Measurements from ENCODE around the gene EID3. TPM values are rescaled to one million over a fixed set of nuclear protein-coding genes. Genes with fewer than 3 reads are reported as not detected.
"Not testable (repeated sequence)": the region's sequence is repeated elsewhere in the genome, so short reads cannot be mapped to it uniquely, and the experiment has no call there.

The EID3 gene
- 1 to 10 TPM in 10 of 12 donors, not detected in 2; 2.3 to 6.2 (median 3.0) TPM for polyA plus RNA-seq (ENCODE audit: insufficient read length in 12 of 12)
- long read RNA-seq, donor 1, partial matches to known transcripts, result 0 of 2 reads
- long read RNA-seq, donor 1, other reads (novel, unspliced or antisense), result 0 of 2 reads
- long read RNA-seq, donor 2, partial matches to known transcripts, result 0 of 3 reads
- long read RNA-seq, donor 2, other reads (novel, unspliced or antisense), result 0 of 3 reads
- long read RNA-seq, donor 3, partial matches to known transcripts, result 0 of 1 reads
- long read RNA-seq, donor 3, other reads (novel, unspliced or antisense), result 0 of 1 reads
- long read RNA-seq, donor 4, partial matches to known transcripts, result 0 of 2 reads
- long read RNA-seq, donor 4, other reads (novel, unspliced or antisense), result 0 of 2 reads
- long read RNA-seq, donor 5, result 0 reads
- long read RNA-seq, donor 6, partial matches to known transcripts, result 0 of 1 reads
- long read RNA-seq, donor 6, other reads (novel, unspliced or antisense), result 0 of 1 reads
- long read RNA-seq, donor 7, partial matches to known transcripts, result 0 of 2 reads
- long read RNA-seq, donor 7, other reads (novel, unspliced or antisense), result 0 of 2 reads
- long read RNA-seq, donor 8, partial matches to known transcripts, result 0 of 1 reads
- long read RNA-seq, donor 8, other reads (novel, unspliced or antisense), result 0 of 1 reads
- long read RNA-seq, donor 9, partial matches to known transcripts, result 0 of 2 reads
- long read RNA-seq, donor 9, other reads (novel, unspliced or antisense), result 0 of 2 reads
- long read RNA-seq, donor 10, partial matches to known transcripts, result 0 of 1 reads
- long read RNA-seq, donor 10, other reads (novel, unspliced or antisense), result 0 of 1 reads
- long read RNA-seq, donor 11, partial matches to known transcripts, result 0 of 2 reads
- long read RNA-seq, donor 11, other reads (novel, unspliced or antisense), result 0 of 2 reads

DNA sequence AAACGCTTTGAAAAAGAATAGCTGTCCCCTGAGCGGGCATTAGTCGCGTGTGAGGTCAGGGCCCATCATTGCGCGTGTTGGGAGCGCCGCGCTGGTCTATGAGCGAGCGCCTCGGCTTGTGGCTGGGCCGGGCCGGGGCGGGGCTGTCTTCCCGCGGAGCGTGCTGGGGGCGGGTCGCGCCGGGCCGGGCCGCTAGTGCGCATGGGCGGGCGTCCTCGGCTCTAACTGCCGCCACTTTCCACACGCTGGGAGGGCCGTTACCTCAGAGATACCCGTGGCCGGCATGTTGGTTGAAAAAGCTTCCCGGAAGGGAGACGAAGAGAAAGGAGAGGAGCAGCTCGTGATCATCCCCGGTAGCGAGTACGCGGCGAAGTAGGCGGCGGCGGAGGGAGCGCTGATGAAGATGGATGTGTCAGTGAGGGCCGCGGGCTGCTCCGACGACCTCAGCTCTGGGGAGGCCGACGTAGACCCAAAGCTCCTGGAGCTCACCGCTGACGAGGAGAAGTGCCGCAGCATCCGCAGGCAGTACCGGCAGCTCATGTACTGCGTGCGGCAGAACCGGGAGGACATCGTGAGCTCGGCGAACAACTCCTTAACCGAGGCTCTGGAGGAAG, at the start of gene EID3:
Gene EID3, plus strand, starts transcription at position 202 of the 614 bp plus-strand sequence. Its CDS starts 196 bp downstream, at position 398.
- peak; percentile 89 for DNase-seq

DNA sequence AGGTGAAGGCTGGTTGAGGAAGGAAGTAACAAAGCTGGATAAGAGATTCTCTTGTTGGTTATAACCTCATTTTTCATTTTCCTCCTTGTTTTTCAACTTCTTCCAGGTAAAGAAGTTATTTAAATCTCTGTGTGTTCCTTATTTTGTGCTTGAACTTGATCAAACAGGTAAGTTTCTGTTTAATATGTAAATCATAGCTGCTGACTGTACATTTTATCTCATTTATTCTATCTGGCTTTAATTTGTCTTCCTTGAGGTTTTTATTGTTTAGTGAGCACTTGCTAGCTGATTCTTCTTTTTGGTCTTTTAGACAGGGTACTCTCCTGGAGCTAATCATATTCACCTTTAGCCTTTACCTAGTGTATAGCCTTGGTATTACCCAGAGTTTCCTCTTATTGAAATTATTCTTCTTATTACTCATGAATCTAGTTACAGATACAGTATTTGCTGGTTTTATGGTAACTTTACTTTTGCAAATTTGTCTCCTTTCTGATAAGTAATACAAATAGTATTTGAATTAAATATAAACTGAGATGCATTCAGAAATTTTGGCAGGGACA, 45.5 kb upstream of the EID3 start:
- no peak for DNase-seq

DNA sequence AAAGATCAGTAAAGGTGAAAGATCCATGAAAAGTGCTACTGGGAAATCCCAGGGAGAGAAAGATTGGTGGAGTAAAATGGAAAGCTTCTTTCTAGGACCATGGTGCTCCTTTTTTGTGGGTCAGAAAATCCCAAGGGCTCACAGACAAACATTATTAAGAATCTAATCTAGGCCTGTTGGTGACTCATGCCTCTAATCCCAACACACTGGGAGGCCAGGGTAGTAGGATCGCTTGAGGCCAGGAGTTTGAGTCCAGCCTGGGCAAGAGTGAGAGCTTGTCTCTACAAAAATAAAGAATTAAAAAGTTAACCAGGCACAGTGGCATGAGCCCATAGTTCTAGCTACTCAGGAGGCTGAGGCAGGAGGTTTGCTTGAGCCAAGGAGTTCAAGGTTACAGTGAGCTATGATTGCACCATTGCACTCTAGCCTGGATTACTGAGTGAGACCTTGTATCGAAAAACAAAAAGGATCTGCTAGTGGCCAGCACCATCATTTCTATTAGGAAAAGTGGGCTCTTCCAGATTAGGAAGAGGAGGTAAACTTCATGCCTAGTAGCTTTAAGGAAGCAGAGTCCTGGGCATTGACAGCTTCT, 45.0 kb upstream of the EID3 start:
- DNase-seq, result no peak

DNA sequence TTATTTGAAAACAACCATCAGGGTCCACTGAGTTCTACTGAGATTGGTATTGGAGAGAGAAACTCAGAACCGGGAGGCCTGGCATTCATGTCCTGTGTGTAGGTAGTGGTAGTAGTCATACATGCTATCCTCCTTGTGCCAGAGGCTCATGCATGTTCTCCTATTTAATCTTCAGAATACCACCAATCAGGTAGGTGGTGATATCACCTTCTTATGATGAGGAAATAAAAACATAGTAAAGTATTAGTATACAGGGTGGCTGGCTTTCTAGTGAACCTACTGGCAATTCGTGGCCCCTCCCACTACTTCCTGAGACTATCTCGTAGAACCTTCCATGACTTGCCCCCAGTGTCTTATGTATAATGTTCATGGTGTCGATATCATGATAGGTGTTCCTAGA, 40.5 kb upstream of the EID3 start:
- no peak for DNase-seq

DNA sequence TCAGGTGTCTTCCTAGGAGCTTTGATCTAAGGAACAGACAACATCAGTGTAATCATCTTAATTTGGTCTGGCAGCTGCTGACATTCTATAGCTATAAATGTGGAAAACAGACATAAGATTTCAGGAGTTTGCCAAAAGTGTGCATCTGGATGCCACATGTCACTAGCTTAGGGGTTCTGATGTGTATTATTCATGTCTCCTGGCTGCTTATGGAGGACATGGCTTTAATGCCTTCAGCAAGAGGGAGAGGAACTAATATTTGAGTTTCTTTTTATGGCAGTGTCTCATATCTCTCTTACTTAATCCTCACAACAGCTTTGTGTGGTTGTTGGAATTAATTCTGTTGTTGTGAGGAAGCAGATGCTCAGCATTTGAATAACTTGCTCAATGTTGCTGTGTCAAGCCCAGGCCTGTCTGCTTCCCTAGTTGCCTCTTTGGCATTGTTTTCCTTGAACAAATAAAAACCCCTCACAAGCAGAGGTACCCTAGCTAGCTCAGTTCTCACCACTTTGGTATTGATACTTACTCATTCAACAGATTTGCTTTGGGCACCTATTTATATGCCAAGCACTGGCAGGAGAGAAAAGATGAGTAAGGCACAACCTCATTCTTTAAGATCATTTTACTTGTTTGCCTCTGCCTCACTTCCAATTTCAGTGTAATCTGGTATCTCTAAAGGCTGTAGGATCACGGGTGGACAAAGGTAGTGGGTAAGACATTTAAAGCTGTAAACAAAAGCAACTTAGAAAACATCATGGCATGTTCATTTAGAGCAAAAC, 39.8 kb upstream of the EID3 start:
- peak; percentile 12 for DNase-seq

DNA sequence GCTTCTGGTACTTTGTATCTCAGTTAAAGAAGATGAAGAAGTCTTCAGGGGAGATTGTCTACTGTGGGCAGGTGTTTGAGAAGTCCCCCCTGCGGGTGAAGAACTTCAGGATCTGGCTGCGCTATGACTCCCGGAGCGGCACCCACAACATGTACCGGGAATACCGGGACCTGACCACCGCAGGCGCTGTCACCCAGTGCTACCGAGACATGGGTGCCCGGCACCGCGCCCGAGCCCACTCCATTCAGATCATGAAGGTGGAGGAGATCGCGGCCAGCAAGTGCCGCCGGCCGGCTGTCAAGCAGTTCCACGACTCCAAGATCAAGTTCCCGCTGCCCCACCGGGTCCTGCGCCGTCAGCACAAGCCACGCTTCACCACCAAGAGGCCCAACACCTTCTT, 38.1 kb upstream of the EID3 start:
- DNase-seq, result not testable (repeated sequence)

DNA sequence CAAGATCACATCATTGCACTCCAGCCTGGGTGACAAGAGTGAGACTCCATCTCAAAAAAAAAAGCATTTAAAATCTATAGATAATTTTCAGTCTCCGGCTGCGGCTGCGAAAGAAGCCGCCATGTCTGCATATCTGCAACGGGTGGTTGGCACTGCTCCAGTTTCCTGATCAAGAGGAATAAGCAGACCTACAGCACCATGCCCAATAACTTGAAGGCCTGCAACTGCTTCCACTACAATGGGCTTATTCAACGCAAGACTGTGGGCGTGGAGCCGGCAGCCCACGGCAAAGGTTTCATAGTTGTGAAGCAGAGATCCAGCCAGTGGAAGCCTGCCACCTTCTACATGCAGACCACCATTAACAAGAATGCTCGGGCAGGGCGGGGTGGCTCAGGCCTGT, 30.6 kb upstream of the EID3 start:
- DNase-seq, result no peak

DNA sequence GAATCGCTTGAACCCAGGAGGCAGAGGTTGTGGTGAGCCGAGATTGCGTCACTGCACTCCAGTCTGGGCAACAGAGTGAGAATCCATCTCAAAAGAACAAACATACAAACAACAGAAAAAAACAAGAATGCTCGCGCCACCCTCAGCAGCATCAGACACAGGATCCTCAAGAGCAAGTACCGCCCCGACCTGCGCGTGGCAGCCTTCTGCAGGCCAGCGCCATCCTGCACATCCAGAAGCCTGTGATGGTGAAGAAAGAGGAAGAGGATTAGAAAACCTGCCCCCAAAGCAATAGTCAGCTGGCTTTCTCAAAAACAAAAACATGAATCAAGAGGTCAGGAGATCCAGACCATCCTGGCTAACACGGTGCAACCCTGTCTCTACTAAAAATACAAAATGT, 30.0 kb upstream of the EID3 start:
- no peak for DNase-seq

DNA sequence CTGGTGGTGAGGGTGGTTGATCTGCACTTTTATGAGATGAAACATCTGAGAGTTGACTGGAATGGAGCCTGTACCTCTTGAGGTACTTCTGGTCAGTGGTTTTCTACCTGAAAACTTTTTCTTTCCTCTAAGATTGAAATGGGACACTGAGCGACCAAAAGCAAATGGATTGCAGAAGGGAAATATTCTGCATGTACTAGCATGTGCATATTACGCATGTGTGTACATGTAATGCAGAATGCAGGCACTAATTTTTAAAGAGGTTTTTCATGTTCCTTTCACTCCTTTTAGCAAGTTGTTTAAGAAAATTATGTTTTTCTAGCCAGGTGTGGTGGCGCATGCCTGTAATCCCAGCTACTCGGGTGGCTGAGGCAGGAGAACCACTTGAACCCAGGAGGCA, 28.7 kb upstream of the EID3 start:
- DNase-seq, result no peak

DNA sequence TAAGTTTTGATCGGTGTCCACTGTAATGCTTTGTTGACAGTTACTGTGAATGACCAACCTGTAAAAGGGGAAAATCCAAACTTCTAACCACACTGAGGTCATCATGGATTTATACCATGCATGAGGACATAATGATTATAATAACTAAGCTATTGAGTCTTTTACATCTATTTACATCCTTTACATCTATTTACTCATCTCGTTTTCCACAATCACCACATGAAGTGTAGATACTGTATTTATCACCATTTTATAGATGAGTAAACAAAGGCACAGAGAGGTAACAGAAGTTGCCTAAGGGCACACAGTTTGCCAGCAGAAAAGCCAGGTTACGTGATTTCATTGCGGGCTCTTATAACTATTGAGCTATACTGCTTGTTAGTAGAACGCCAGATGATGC, 27.9 kb upstream of the EID3 start:
- DNase-seq, result no peak

DNA sequence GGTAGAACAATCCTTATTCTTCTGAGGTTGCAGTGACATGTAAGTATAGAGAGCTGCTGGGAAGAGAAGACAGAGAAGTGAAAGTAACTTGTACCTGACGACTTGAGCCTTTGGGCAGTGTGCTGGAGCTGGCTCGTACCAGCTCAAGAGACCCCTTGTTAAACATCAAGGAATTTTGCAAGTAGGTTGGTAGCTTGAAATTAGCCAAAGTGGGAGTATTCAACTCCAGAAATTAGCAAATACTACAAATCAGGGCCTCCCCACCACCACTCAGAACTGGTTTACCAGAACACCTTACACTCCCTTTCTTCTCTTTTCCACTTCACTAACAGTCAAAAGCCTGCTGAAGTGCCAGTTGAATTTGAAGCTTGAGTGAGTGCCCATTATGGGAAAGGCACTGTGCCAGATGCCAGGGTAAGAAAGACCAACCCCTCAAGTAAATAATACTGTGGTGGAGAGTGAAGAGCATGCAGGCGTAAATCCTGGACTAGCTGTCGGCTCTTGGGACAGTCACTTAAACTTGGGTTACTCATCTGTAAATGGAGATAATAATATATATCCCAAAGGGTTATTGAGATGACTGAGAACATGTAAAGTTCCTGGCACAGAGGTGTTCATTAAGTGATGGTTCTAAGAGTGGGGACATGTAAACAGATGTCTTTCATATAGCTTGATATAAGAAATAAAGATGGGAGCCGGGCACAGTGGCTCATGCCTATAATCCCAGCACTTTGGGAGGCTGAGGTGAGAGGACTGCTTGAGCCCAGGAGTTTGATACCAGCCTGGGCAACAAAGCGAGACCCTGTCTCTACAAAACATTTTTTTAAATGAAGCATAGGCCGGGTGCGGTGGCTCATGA, 27.0 kb upstream of the EID3 start:
- no peak for DNase-seq

DNA sequence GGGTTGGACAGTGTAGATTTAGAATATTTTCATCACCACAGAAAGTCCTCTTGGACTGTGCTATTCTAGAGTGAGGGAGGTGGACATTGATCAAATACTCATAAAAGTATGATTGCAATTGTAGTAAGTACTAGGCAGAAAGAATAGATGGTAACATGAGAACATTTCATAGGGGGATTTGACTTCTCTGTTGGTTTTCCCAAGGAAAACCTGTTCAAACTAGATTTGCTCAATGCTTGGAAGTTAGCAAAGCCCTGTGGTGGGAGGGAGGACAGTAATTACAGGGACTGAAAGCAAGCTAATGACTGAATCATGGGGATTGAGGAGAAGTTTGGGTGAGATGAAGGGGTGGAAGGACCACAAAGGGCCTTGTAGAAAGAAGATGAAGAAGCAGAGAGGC, 24.4 kb upstream of the EID3 start:
- DNase-seq, result no peak

DNA sequence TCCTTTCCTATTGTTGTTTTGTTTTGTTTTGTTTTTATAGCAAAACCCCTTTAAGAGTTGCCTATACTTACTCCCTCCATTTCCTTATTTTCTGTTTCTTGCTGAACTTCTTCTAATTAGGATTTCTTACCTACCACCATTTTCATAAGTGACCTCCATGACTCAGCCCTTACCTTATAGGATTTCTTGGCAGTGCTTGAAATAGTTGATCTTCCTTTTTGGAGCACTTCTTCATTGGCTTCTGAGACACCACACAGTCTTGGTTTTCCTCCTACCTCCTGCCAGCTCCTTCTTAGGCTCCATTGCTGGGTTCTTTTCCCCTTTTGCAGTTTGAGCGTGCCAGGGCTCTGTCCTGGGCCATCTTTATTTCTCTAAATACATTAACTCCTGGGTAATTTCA, 23.4 kb upstream of the EID3 start:
- no peak for DNase-seq

DNA sequence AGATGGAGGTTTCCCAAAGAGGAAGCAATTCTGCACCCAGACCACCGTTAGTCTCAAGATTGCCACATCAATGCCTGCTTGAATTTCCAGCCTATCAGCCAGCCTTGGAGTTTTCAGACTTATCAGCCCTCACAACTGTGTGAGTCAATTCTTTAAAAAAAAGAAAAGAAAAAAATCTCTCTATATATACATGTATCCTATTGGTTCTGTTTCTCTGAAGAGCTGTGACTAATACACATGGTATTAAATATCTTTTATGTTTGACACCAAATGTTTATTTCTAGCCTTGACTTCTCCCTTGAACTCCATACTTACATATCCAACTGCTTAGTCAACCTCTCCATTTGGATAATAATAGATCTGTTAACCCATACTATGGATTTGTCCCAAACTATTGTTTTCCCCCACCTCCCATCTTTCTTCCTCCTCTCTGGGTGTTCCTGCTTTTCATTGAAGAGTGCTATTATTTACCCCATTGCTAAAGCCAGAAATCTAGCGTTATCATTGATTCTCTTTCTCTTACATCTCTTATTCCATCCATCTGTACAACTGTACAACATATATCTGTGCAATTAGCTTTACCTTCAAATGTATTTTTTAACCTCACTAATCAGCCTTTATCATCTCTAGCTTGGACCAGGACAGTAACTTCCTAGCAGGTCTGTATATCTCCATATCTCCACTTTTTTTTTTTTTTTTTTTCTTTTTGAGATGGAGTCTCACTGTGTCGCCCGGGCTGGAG, 22.7 kb upstream of the EID3 start:
- DNase-seq, result no peak

DNA sequence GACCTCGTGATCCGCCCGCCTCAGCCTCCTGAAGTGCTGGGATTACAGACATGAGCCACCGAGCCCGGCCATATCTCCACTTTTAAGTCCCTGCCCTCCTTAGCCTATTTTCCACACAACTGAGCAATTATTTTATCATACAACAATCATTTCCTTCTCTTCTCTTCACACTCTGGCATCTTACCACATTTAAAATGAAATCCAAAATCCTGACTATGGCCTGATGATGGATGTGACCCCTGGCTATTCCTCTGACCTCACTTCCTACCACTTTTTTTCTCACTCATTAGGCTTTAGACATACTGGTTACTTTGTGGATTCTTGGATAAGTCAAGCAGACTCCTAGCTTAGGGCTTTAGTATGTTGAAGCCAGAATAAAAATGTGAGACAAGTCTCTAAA, 21.9 kb upstream of the EID3 start:
- DNase-seq, result no peak

DNA sequence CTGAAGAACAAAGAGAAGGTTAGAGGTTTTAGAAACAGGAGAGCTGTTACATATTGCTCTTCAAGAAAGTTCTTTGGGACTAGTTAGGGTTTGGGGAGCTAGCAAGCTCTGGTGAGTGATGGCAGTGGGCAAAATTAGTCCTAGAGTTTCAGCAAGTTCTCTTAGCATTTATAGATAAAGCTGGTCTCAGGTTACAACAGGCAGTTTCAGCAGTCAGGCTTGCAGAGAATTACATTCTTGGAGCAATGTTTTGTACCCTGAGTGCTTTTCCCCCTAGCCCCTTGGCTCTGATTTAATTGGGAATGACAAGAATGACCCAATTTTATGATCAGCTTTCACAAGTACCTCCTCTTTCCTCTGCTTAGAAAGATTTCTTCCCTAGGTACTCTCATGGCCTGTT, 21.4 kb upstream of the EID3 start:
- no peak for DNase-seq

DNA sequence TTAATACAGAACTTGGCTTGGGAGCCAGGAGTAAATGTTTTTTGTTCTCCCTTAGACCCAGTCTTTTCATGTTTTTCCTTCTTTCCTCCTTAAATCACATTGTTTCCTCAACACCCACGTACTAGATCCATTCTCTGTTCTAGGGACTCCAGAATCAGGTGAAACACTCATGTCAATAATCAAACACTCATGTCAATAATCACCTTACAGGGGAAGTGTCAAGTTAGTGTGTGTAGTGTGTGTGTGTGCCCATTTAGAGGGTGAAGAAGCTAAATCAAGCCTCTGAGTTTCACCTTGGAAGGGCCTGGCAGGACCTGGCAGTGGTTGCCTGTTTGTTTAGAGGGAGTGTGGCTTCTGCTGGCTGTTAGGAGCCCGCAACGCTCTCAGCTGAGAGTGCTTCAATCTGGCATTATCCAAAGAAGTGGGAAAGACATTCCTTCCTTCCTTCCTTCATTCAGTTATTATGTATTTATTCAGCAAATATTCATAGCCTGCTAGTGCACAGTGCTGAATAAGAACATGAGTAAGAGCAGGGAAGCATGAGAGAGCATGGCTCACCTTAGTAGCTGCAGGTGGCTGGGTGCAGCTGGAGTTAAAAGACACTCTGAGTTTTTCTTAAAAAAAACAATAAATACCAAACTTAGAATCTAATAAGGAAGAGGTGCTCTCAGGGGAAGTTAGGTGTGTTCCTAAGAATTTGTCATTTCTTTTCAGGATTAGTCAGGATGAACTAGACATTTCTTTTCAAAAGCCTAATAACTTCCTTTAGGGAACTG, 17.6 kb upstream of the EID3 start:
- DNase-seq, result no peak

Measured in muscle of arm (tissue), 14 donors.